Measurements from ENCODE around the gene NDUFB6. TPM values are rescaled to one million over a fixed set of nuclear protein-coding genes. Genes with fewer than 3 reads are reported as not detected.
"Not testable (repeated sequence)": the region's sequence is repeated elsewhere in the genome, so short reads cannot be mapped to it uniquely, and the experiment has no call there.

The NDUFB6 gene
- 73.1 and 75.1 TPM in 2 replicates for total RNA-seq (2014; rRNA removed; shearing (Covaris generic))

DNA sequence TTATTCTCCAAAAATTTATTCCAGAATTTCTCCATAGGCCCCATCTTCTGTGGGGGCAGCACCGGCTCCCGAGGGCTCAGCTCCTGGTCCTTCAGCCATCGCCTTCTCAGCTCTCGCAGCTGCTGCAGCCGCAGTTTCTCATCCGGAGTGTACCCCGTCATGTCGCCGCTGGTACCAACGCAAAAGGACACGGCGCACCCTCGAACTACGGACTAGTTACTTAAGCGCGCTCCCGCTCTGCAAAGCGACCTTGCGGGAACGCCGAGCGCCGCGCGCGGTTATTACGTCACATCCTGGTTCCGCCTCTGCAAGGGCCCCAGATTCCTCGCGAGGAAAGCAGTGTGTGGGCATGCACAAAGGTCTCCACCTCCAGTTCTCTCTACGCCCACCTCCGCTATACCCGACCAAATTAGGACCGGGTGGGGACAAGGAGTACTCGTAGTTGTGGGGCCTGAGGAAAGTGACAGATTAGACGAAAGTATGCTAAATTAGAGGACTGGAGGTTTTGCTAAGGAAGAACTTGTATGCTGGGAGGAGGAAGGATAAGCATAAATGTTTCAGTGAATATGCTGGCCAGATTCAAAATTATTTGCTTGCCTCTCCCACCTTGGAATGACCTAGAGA lies at the start of gene NDUFB6:
NDUFB6 (minus strand) TSS at position 260 of the 624 bp plus-strand sequence; CDS start at position 161, 99 bp downstream.
- peak; percentile 92 to 93 for DNase-seq
- Histone ChIP-seq H3K27me3 (no peaks in the 10 kb centered on the region), H3K27ac (peak within 1 kb of the TSS; percentile 57), H3K9me3 (replicated peaks) (no peaks in the 10 kb centered on the region), H3K4me3 (peak within 1 kb of the TSS; percentile 83), H3K36me3 (0 out of 2 replicates have a peak, but pooled peaks cover 2% of the 10 kb centered on the region), H3K4me1 (no peaks in the 10 kb centered on the region)

DNA sequence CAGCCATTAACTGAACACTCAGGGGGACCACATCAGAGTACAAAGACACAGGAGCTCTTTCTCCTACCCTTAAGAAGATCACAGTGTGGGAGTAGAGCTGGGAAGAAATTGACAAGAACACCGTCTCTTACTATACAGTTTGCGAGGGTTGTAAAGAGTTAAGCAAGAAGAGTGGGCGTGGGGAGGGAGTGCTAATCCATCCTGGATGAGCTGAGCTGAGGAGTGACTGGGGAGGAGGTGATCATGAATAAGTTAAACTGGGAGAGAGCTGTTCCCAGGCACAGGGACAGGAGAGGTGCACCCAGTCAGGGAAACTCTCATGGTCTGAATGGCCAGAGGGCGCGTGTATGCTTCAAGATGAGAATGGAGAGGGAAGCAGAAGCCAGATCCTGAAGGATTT lies 45.3 kb upstream of the NDUFB6 start:
- Histone ChIP-seq H3K27me3 (no peaks in the 10 kb centered on the region), H3K9me3 (replicated peaks) (no peaks in the 10 kb centered on the region), H3K4me1 (no peaks in the 10 kb centered on the region), H3K27ac (no peak overlapping the region), H3K36me3 (no peaks in the 10 kb centered on the region), H3K4me3 (no peak overlapping the region)
- DNase-seq = no peak

DNA sequence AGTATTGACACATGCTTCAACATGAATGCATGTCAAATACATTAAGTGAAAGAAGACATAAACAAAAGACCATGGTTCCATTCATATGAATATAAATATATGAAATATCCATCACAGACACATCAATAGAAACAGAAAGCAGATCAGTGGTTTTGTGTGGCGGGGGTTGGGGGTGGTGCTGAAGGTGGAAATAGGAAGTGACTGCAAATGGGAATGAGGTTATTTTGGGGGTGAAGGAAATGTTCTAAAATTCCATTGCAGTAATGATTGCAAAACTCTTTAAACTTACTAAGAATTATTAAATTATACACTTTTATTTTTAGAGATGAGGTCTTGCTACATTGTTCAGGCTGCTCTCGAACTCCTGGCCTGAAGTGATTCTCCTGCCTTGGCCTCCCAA lies 33.9 kb upstream of the NDUFB6 start:
- no peak for DNase-seq

GRCh38 chr9:32603914-32604852 lies 31.2 kb upstream of the NDUFB6 start:
- no peaks in the 10 kb centered on the region for H3K27me3 ChIP-seq
- H3K27ac ChIP-seq = no peak overlapping the region
- no peaks in the 10 kb centered on the region; the same call in 1 of the 2 replicates for H3K9me3 ChIP-seq (replicated peaks)
- H3K36me3 ChIP-seq = no peaks in the 10 kb centered on the region
- H3K4me1 ChIP-seq = no peaks in the 10 kb centered on the region
- DNase-seq = peak; percentile 13 to 26
- no peak overlapping the region for H3K4me3 ChIP-seq

More for the DNA sequence above, 33.9 kb upstream of the NDUFB6 start:
- Histone ChIP-seq H3K9me3 (replicated peaks) (no peaks in the 10 kb centered on the region; the same call in 1 of the 2 replicates), H3K4me3 (no peak overlapping the region), H3K27me3 (no peaks in the 10 kb centered on the region), H3K27ac (no peak overlapping the region), H3K36me3 (no peaks in the 10 kb centered on the region), H3K4me1 (no peaks in the 10 kb centered on the region)

DNA sequence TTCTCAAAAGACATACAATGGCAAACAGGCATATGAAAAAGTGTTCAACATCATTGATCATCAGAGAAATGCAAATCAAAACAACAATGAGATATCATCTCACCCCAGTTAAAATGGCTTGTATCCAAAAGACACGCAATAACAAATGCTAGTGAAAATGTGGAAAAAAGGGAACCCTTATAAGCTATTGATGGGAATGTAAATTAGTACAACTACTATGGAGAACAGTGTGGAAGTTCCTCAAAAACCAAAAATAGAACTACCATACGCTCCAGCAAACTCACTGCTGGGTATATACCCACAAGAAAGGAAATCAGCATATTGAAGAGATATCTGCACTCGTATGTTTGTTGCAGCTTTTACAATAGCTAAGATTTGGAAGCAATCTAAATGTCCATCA lies 26.1 kb upstream of the NDUFB6 start:
- not testable (repeated sequence) for H3K27ac ChIP-seq; H3K4me3 ChIP-seq; H3K9me3 ChIP-seq (replicated peaks); DNase-seq; H3K36me3 ChIP-seq; H3K4me1 ChIP-seq; H3K27me3 ChIP-seq

DNA sequence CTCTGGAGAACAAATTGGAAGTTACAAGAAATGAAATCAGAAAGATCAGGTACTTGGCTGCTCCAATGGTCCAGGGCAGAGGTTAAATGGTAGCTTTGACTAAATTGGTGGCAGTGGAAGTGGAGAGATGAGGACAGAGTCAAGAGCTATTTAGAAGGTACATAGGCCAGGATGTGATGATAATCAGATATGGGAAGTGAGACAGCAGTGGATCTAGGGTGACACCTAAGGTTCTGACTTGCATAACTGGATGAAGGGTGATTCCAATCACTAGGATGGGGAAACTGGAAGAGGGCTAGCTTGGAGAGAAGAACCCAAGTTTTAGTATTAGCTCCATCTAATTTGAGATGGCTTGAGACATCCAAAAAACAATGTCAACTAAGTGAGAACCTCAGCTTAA lies 24.0 kb upstream of the NDUFB6 start:
- Histone ChIP-seq H3K36me3 (no peaks in the 10 kb centered on the region), H3K27me3 (no peaks in the 10 kb centered on the region), H3K4me1 (no peaks in the 10 kb centered on the region), H3K4me3 (no peak overlapping the region), H3K9me3 (replicated peaks) (no peaks in the 10 kb centered on the region), H3K27ac (no peak overlapping the region)
- no peak for DNase-seq

DNA sequence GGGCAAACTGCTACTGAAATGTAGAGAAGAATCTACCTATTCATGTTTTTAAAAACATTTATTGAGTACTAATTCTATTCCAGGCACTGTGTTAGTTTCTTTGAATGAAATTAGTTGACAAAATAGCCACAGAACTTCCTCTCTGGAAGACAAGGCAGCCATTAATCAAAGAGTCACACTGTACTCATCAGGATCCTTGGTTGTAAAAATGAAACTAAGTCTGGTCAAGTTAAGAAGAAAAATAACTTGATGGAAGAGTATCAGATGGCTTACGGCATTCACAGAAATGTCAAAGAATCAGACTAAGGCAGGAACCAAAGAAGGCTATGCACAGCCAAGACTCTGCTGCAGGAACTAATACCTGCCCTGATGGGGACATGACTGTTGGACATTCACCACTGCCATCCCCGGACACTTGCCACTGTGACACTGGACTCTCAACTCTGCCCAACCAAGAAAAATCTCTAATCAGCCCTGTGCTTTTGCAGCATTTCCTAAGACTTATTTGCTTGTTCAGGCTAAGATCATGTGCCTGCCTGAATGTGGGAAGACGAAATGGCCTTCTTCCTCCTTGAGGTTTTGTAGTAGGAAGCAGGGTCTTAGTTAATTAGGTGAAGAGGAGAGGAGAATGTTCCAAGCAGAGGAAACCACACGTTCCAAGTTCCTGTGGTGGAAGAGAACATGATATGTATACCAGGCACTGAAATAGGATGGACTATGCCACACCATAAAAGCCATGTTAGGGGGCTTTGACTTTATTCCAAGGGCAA lies 23.3 kb upstream of the NDUFB6 start:
- no peaks in the 10 kb centered on the region for H3K4me1 ChIP-seq
- H3K27me3 ChIP-seq = no peaks in the 10 kb centered on the region
- H3K27ac ChIP-seq = no peak overlapping the region
- DNase-seq = no peak
- H3K4me3 ChIP-seq = no peak overlapping the region
- no peaks in the 10 kb centered on the region for H3K36me3 ChIP-seq
- H3K9me3 ChIP-seq (replicated peaks) = no peaks in the 10 kb centered on the region

GRCh38 chr9:32590898-32591297 lies 17.9 kb upstream of the NDUFB6 start:
- no peaks in the 10 kb centered on the region for H3K4me1 ChIP-seq
- DNase-seq = no peak
- no peaks in the 10 kb centered on the region for H3K36me3 ChIP-seq
- no peaks in the 10 kb centered on the region for H3K27me3 ChIP-seq
- H3K4me3 ChIP-seq = no peak overlapping the region
- no peaks in the 10 kb centered on the region for H3K9me3 ChIP-seq (replicated peaks)
- H3K27ac ChIP-seq = no peak overlapping the region

GRCh38 chr9:32590476-32590875 lies 17.5 kb upstream of the NDUFB6 start:
- no peak for DNase-seq
- Histone ChIP-seq H3K4me3 (no peak overlapping the region), H3K36me3 (no peaks in the 10 kb centered on the region), H3K27ac (no peak overlapping the region), H3K4me1 (no peaks in the 10 kb centered on the region), H3K9me3 (replicated peaks) (no peaks in the 10 kb centered on the region), H3K27me3 (no peaks in the 10 kb centered on the region)

GRCh38 chr9:32589083-32589723 lies 16.2 kb upstream of the NDUFB6 start:
- Histone ChIP-seq H3K9me3 (replicated peaks) (no peaks in the 10 kb centered on the region), H3K27ac (no peak overlapping the region), H3K4me1 (no peaks in the 10 kb centered on the region), H3K4me3 (no peak overlapping the region), H3K27me3 (no peaks in the 10 kb centered on the region), H3K36me3 (no peaks in the 10 kb centered on the region)
- peak in 1 of 2 experiments; percentile 46 for DNase-seq

GRCh38 chr9:32587901-32588300 lies 14.9 kb upstream of the NDUFB6 start:
- no peaks in the 10 kb centered on the region for H3K27me3 ChIP-seq
- no peak overlapping the region for H3K27ac ChIP-seq
- no peaks in the 10 kb centered on the region for H3K9me3 ChIP-seq (replicated peaks)
- no peak overlapping the region for H3K4me3 ChIP-seq
- H3K4me1 ChIP-seq = no peaks in the 10 kb centered on the region
- H3K36me3 ChIP-seq = no peaks in the 10 kb centered on the region
- peak in 1 of 2 experiments; percentile 21 for DNase-seq

DNA sequence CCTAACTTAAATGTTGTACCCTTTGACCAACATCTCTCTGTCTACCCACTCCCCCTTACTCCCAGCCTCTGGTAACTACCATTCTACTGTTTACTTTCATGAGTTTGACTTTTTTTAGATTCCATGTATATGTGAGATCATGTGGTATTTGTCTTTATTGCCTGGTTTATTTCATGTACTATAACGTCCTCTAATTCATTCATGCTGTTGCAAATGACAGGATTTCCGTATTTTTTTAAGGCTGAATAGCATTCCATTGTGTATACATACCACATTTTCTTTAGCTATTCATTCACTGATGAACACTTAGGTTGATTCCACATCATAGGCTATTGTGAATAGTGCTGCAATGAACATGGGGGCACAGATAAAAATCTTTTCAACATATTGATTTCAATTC lies 11.8 kb upstream of the NDUFB6 start:
- no peaks in the 10 kb centered on the region for H3K9me3 ChIP-seq (replicated peaks)
- H3K27ac ChIP-seq = no peak overlapping the region
- H3K36me3 ChIP-seq = no peaks in the 10 kb centered on the region
- H3K4me3 ChIP-seq = no peak overlapping the region
- no peaks in the 10 kb centered on the region for H3K27me3 ChIP-seq
- DNase-seq = no peak
- H3K4me1 ChIP-seq = no peaks in the 10 kb centered on the region

DNA sequence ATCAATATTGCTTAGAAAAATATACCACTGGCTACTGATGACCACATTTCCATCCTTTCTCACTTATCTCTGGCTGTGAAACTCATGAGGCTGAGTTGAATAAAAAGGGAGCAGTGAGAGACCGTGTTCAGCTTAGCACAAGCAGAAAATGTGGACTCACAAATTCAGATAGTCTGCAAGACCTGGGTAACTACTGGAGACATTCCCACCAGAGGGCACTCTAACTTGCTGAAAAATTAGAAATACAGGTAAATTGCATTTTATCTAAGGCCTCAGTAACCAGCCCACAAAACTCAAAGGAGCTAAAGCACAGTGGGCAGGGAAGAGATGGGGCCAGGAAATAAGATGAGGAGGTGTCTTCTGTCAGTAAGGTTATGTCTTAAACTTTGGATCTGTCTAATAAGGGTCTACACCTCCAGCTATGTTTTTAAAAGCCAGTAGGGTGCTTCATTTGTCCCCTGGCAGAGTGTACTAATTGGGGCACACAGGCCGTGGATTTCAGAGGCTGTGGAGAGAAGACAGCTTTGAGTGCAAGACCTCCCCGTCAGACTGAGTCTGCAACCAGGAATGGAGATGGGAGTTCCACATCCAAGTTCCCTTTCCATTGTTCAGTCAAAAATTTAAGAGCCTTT lies 8.7 kb upstream of the NDUFB6 start:
- Histone ChIP-seq H3K36me3 (no peaks in the 10 kb centered on the region), H3K4me3 (no peak overlapping the region), H3K9me3 (replicated peaks) (no peaks in the 10 kb centered on the region), H3K4me1 (no peaks in the 10 kb centered on the region), H3K27me3 (no peaks in the 10 kb centered on the region), H3K27ac (no peak overlapping the region)
- DNase-seq = peak; percentile 16 to 63

All from SJCRH30 (cell line).